ENCODE measurements around the gene AKR1C2.
"Not testable (repeated sequence)": the region's sequence is repeated elsewhere in the genome, so short reads cannot be mapped to it uniquely, and the experiment has no call there.

Gene AKR1C2

DNA sequence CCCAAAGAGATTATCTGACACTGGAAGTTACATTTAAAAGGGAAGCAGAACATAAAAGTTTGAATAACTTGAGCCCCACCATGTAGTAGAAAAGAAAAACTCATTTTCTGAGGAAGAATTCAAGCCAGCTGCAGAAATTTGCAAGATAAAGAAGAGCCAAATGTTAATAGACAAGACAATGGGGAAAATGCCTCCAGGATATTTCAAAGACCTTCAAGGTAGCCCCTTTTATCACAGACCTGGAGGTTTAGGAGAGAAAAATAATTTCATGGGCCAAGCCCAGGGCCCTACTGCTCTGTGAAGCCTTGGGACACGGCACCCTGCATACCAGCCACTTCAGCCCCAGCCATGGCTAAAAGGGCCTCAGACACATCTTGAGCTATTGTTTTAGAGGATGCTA is 58.8 kb downstream of the AKR1C2 start:
- Histone ChIP-seq H3K4me1 (ENCODE audit: control insufficient read depth, low read depth, low read length) (peaks cover 26% of the 10 kb centered on the region), H3K4me3 (ENCODE audit: low read length) (no peak overlapping the region), H3K27me3 (ENCODE audit: control insufficient read depth, insufficient read depth, low read length) (no peaks in the 10 kb centered on the region), H3K9ac (ENCODE audit: low read length) (no peak overlapping the region), H3K36me3 (ENCODE audit: control insufficient read depth, low read depth, low read length) (no peaks in the 10 kb centered on the region), H3K27ac (ENCODE audit: low read length) (no peak overlapping the region), H3K9me3 (ENCODE audit: control insufficient read depth, low read depth, low read length) (no peaks in the 10 kb centered on the region)

DNA sequence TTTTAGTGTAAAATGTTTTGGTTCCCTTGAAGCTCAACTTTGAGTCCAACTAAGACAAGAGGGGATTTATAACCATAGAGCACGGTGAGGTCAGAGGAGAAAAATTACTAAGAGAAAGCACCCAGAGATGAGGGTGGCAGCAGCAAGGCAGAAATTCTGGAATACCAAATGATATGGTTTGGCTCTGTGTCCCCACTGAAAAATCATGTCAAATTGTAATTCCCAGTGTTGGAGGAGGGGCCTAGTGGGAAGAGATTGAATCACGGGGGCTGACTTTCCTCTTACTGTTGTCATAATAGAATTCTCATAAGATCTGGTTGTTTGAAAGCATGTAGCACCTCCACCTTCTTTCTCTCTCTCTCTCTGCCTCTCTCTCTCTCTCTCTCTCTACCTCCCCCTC is 59.8 kb downstream of the AKR1C2 start:
- H3K4me1 ChIP-seq (ENCODE audit: control insufficient read depth, low read depth, low read length), result peaks cover 26% of the 10 kb centered on the region
- no peak overlapping the region for H3K27ac ChIP-seq (ENCODE audit: low read length)
- H3K9me3 ChIP-seq (ENCODE audit: control insufficient read depth, low read depth, low read length), result no peaks in the 10 kb centered on the region
- H3K27me3 ChIP-seq (ENCODE audit: control insufficient read depth, insufficient read depth, low read length), result no peaks in the 10 kb centered on the region
- H3K4me3 ChIP-seq (ENCODE audit: low read length), result no peak overlapping the region
- no peak overlapping the region for H3K9ac ChIP-seq (ENCODE audit: low read length)
- H3K36me3 ChIP-seq (ENCODE audit: control insufficient read depth, low read depth, low read length), result no peaks in the 10 kb centered on the region

DNA sequence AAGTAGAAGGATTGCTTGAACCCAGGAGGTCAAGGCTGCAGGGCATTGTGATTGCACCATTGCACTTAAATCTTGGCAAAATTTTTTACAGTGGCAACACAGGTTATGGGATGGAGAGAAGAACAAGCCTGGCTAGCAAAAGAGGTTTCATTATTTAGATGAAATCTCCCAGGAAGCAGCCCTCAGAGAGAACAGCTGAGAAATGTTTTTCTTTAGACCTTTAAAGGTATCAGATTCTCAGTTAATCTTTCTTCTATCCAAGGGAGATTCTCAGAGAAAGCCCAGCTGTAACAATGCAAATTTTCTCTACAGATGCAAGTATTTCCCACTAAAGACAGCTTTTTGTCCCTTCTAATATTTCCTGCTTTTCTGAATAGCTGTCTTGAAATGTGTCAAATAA is 60.2 kb downstream of the AKR1C2 start:
- not testable (repeated sequence) for H3K9me3 ChIP-seq (ENCODE audit: control insufficient read depth, low read depth, low read length); H3K27me3 ChIP-seq (ENCODE audit: control insufficient read depth, insufficient read depth, low read length); H3K27ac ChIP-seq (ENCODE audit: low read length); H3K4me3 ChIP-seq (ENCODE audit: low read length); H3K36me3 ChIP-seq (ENCODE audit: control insufficient read depth, low read depth, low read length); H3K9ac ChIP-seq (ENCODE audit: low read length)
- H3K4me1 ChIP-seq (ENCODE audit: control insufficient read depth, low read depth, low read length), result peaks cover 26% of the 10 kb centered on the region

DNA sequence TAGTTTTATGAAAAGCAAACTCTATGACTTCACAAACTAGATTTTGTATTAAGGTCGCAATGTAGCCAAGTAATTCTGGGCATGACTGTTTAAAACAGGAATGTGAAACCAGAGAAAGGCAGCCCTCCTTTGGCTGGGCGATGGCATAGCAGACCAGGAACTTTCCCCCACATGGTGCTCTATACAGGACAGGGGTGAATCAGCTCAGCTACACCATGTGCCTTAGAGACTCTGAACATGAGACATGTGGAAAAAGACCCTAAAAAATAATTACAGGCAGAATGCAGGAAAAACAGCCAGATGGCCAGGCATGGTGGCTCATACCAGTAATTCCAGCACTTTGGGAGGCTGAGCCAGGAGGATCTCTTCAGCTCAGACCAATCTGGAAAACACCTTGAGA is 60.7 kb downstream of the AKR1C2 start:
- H3K9me3 ChIP-seq (ENCODE audit: control insufficient read depth, low read depth, low read length); H3K9ac ChIP-seq (ENCODE audit: low read length); H3K27ac ChIP-seq (ENCODE audit: low read length); H3K36me3 ChIP-seq (ENCODE audit: control insufficient read depth, low read depth, low read length); H3K4me3 ChIP-seq (ENCODE audit: low read length); H3K27me3 ChIP-seq (ENCODE audit: control insufficient read depth, insufficient read depth, low read length): not testable (repeated sequence)
- peaks cover 26% of the 10 kb centered on the region for H3K4me1 ChIP-seq (ENCODE audit: control insufficient read depth, low read depth, low read length)

DNA sequence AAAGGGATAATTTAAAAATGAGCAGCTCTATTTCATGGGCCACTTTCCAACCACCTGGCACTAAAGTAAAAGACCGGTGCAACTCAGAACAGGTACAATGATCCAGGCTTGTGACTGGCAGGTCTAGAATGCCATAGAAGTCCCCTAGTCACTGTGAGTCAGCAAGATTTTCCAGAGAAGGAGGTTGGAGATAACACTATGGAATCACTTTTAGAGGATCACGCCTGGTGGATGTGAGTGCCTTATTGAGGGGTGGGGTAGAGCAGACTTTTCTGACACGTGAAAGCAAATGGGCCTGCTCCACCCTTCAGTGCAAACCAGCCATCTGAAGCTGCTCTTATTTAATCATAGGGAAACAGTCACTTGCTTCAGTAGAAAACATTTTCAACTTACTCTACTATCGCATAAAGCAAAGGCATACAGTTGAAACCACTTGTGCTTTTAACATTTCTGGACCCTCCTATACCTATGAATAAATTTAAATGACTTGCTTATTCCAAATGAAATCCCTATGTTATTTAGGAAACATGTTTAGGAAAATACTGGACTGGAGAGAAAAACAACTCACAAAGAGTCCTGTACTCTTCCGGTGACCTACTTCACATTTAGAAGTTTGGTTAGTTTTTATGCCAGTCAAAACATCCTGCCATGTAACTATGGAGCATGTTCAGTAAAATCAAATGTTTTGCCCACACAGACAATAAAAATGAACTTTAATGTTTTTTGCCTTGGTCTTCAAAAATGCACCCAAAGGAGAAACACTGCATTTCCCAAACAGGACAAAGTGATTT is 61.9 kb downstream of the AKR1C2 start:
- Histone ChIP-seq H3K36me3 (ENCODE audit: control insufficient read depth, low read depth, low read length) (no peaks in the 10 kb centered on the region), H3K27ac (ENCODE audit: low read length) (no peak overlapping the region), H3K4me3 (ENCODE audit: low read length) (no peak overlapping the region), H3K9me3 (ENCODE audit: control insufficient read depth, low read depth, low read length) (no peaks in the 10 kb centered on the region), H3K4me1 (ENCODE audit: control insufficient read depth, low read depth, low read length) (peaks cover 20% of the 10 kb centered on the region), H3K9ac (ENCODE audit: low read length) (no peak overlapping the region), H3K27me3 (ENCODE audit: control insufficient read depth, insufficient read depth, low read length) (no peaks in the 10 kb centered on the region)

DNA sequence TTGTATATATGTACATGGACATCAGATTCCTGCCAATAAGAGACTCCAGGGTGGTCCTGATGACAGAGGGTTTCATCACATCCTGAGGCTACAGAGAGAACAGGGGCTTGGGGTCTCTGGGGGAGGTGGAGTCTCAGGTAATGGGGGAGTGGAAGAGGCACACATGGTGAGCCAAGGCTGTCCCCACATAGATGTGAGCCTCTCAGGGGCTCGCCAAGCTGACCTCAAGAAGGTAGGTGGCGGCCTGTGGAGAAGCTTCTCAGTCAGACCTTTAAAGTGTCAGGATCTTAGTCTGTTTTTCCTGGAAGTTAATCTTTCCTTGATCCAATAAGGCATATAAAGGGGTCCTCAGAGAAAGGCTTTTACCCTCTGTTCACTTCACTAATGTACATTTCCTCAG is 62.7 kb downstream of the AKR1C2 start:
- peaks cover 12% of the 10 kb centered on the region for H3K4me1 ChIP-seq (ENCODE audit: control insufficient read depth, low read depth, low read length)
- H3K9ac ChIP-seq (ENCODE audit: low read length); H3K9me3 ChIP-seq (ENCODE audit: control insufficient read depth, low read depth, low read length); H3K36me3 ChIP-seq (ENCODE audit: control insufficient read depth, low read depth, low read length); H3K27ac ChIP-seq (ENCODE audit: low read length); H3K27me3 ChIP-seq (ENCODE audit: control insufficient read depth, insufficient read depth, low read length); H3K4me3 ChIP-seq (ENCODE audit: low read length): not testable (repeated sequence)

DNA sequence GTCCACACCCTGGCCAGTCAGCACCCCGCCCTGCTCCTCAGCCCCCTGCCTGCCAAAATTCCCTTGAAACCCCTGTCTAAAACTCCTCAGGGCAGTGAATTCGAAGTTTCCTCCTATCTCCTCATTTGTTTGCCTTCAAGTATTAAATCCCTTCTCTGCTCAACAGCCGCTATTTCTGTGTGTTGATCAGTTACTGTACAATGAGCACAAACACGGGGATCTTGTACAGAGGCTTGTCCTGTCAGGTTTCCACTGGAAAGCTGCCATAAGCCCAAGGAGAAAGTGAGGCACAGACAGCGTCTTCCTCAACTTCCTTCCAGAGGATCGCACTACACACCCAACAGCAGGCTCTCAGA is 63.6 kb downstream of the AKR1C2 start:
- H3K27me3 ChIP-seq (ENCODE audit: control insufficient read depth, insufficient read depth, low read length); H3K9me3 ChIP-seq (ENCODE audit: control insufficient read depth, low read depth, low read length); H3K4me1 ChIP-seq (ENCODE audit: control insufficient read depth, low read depth, low read length); H3K4me3 ChIP-seq (ENCODE audit: low read length); H3K27ac ChIP-seq (ENCODE audit: low read length); H3K36me3 ChIP-seq (ENCODE audit: control insufficient read depth, low read depth, low read length); H3K9ac ChIP-seq (ENCODE audit: low read length): not testable (repeated sequence)

DNA sequence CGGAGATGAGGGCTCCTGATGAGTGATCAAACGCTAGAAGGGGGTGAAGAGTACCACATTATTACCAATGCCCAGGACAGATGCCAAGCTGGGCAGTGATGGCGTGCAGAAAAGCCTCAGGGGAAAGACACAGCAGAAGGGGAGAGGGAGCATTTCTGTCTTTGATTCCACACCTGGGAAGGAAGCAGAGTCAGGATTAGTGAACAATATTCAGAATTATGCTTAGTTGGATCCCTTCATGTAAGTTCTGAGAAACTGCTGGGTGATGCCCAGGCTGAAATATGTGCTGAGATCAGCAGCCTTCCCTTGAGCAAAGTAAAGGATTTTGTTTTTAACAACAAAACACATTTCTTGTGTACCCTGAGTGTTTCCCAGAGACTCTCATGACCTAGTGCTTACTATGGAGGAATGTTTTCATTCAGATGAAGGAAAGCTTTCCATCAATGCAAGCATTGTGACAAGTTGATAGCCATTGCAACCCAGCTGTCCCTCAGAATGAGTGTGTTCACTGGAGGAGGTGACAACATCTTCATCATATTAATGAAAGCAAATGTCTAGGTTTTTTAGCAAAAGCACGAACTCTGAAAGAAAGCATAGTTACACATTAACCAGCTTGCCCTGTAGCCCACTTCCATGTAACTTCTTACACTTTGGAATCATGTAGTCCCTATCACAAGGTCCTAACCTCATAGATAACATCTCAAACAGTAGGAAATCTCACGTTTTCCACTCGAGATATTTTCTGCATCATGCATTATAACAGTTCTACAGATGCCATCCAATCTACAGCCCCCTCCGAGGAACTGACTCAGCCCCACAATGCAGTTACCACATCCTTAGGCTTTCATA is 64.2 kb downstream of the AKR1C2 start:
- Histone ChIP-seq H3K9ac (ENCODE audit: low read length) (no peak overlapping the region), H3K4me3 (ENCODE audit: low read length) (no peak overlapping the region), H3K4me1 (ENCODE audit: control insufficient read depth, low read depth, low read length) (peaks cover 2% of the 10 kb centered on the region), H3K27ac (ENCODE audit: low read length) (no peak overlapping the region), H3K9me3 (ENCODE audit: control insufficient read depth, low read depth, low read length) (no peaks in the 10 kb centered on the region), H3K36me3 (ENCODE audit: control insufficient read depth, low read depth, low read length) (no peaks in the 10 kb centered on the region), H3K27me3 (ENCODE audit: control insufficient read depth, insufficient read depth, low read length) (no peaks in the 10 kb centered on the region)

Measured in iPS-18a (cell line).